GM23338 (cell line): ENCODE results near the gene RNU7-1. TPM values are rescaled to one million over a fixed set of nuclear protein-coding genes. Genes with fewer than 3 reads are reported as not detected.

Source experiments
- ATAC-seq: fragments of 200-7000 bp; cut with Tn5 transposase; 3 replicates; pipeline ENCODE4 v1.9.1; 2020
- DNase-seq: peaks from one replicate; pipeline ENCODE4 v3.0.0-alpha.2; 2015; ENCODE audit warnings: low spot score
- H2AFZ ChIP-seq: fragments of 200-600 bp; sonication (generic); 2 replicates; pipeline ENCODE4 v1.8.0; 2016; ENCODE audit warnings: antibody characterized with exemption, mild to moderate bottlenecking, moderate library complexity
- H3F3A ChIP-seq: fragments of 200-600 bp; sonication (generic); replicated peaks from 2 replicates; pipeline ENCODE4 v1.8.0; 2017; ENCODE audit warnings: antibody characterized with exemption, mixed run types, low read depth
- H3K27ac ChIP-seq: fragments of 200-600 bp; sonication (generic); 2 replicates; pipeline ENCODE4 v1.6.1; 2016; ENCODE audit warnings: low read depth
- H3K27me3 ChIP-seq: fragments of 200-600 bp; sonication (generic); 2 replicates; pipeline ENCODE4 v1.8.0; 2016; ENCODE audit warnings: mild to moderate bottlenecking, mixed run types, moderate library complexity; ENCODE audit not compliant: insufficient read depth
- H3K36me3 ChIP-seq: fragments of 200-600 bp; sonication (generic); 2 replicates; pipeline ENCODE4 v1.8.0; 2016; ENCODE audit warnings: mild to moderate bottlenecking; ENCODE audit not compliant: insufficient read depth
- H3K4me1 ChIP-seq: fragments of 200-600 bp; sonication (generic); 2 replicates; pipeline ENCODE4 v1.8.0; 2016; ENCODE audit warnings: mild to moderate bottlenecking, moderate library complexity; ENCODE audit not compliant: insufficient read depth
- H3K4me2 ChIP-seq: fragments of 200-600 bp; sonication (generic); 2 replicates; pipeline ENCODE4 v1.7.1; 2017; ENCODE audit warnings: mixed run types
- H3K4me3 ChIP-seq: fragments of 200-600 bp; sonication (generic); 2 replicates; pipeline ENCODE4 v1.6.1; 2016; ENCODE audit warnings: mixed run types
- H3K79me2 ChIP-seq: fragments of 200-600 bp; sonication (generic); replicated peaks from 2 replicates; pipeline ENCODE4 v1.8.0; 2017; ENCODE audit warnings: mild to moderate bottlenecking; ENCODE audit not compliant: insufficient read depth
- H3K9me2 ChIP-seq: fragments of 200-600 bp; sonication (generic); 2 replicates; pipeline ENCODE4 v1.8.0; 2017; ENCODE audit not compliant: insufficient read depth
- H4K20me1 ChIP-seq: fragments of 200-600 bp; sonication (generic); replicated peaks from 2 replicates; pipeline ENCODE4 v1.8.0; 2017; ENCODE audit warnings: mild to moderate bottlenecking; ENCODE audit not compliant: insufficient read depth
- H3K27ac Mint-ChIP-seq: 2 replicates; pipeline ENCODE4 v1.8.0; 2020; ENCODE audit warnings: inconsistent platforms, mild to moderate bottlenecking, moderate library complexity, mixed read lengths
- H3K27me3 Mint-ChIP-seq: 3 replicates; pipeline ENCODE4 v1.8.0; 2022; ENCODE audit warnings: low read depth, mild to moderate bottlenecking, moderate library complexity, mixed read lengths, inconsistent platforms; ENCODE audit not compliant: insufficient read depth, poor library complexity
- H3K36me3 Mint-ChIP-seq: 3 replicates; pipeline ENCODE4 v1.8.0; 2021; ENCODE audit warnings: low read depth, mild to moderate bottlenecking, inconsistent platforms, moderate library complexity, mixed read lengths
- H3K4me1 Mint-ChIP-seq: 3 replicates; pipeline ENCODE4 v1.8.0; 2020; ENCODE audit warnings: mild to moderate bottlenecking, inconsistent platforms, mixed read lengths
- H3K4me3 Mint-ChIP-seq: 3 replicates; pipeline ENCODE4 v1.8.0; 2021; ENCODE audit warnings: moderate library complexity, mild to moderate bottlenecking, inconsistent platforms, mixed read lengths
- H3K9me3 Mint-ChIP-seq: 3 replicates; pipeline ENCODE4 v1.8.0; 2020; ENCODE audit warnings: moderate library complexity, mild to moderate bottlenecking, inconsistent platforms, mixed read lengths
- CREB1 ChIP-seq: fragments of 250-450 bp; sonication (Bioruptor Pico); IDR thresholded peaks from 2 replicates; pipeline ENCODE4 v1.5.0; 2020; ENCODE audit warnings: low read depth, mild to moderate bottlenecking, moderate library complexity
- ETS1 ChIP-seq: IDR thresholded peaks from 2 replicates; pipeline ENCODE4 v1.6.1; 2016; ENCODE audit warnings: antibody characterized with exemption
- EZH2 ChIP-seq: fragments of 200-600 bp; sonication (generic); IDR thresholded peaks from one replicate; pipeline ENCODE4 v1.8.0; 2017; ENCODE audit warnings: antibody characterized with exemption, mild to moderate bottlenecking, low read depth; ENCODE audit not compliant: unreplicated experiment
- EZH2phosphoT487 ChIP-seq: fragments of 200-600 bp; sonication (generic); IDR thresholded peaks from one replicate; pipeline ENCODE4 v1.8.1; 2018; ENCODE audit warnings: antibody characterized with exemption; ENCODE audit not compliant: unreplicated experiment
- JUNB ChIP-seq: IDR thresholded peaks from one replicate; pipeline ENCODE4 v1.6.1; 2016; ENCODE audit warnings: antibody characterized with exemption; ENCODE audit not compliant: unreplicated experiment
- POLR2AphosphoS5 ChIP-seq: IDR thresholded peaks from 2 replicates; pipeline ENCODE4 v1.6.1; 2016; ENCODE audit warnings: antibody characterized with exemption, low read depth
- STAT1 ChIP-seq: IDR thresholded peaks from one replicate; pipeline ENCODE4 v1.6.1; 2016; ENCODE audit warnings: antibody characterized with exemption; ENCODE audit not compliant: unreplicated experiment
- ZNF114 ChIP-seq: fragments of 250-450 bp; sonication (Bioruptor Pico); IDR thresholded peaks from 2 replicates; pipeline ENCODE4 v1.5.0; 2020; ENCODE audit warnings: mild to moderate bottlenecking, moderate library complexity
- ZNF331 ChIP-seq: fragments of 250-450 bp; sonication (Bioruptor Pico); IDR thresholded peaks from 2 replicates; pipeline ENCODE4 v1.5.0; 2020; ENCODE audit warnings: low read depth, mild to moderate bottlenecking, moderate library complexity
- ZNF462 ChIP-seq: fragments of 250-450 bp; sonication (Bioruptor Pico); IDR thresholded peaks from 2 replicates; pipeline ENCODE4 v1.5.0; 2020; ENCODE audit warnings: mild to moderate bottlenecking, moderate library complexity
- polyA plus RNA-seq: library from polyadenylated mRNA; unstranded; fragments of >200 nt; fragmentation: Nextera tagmentation; extraction: Ambion mirVana; gene quantifications from 2 replicates; pipeline ENCODE4 v1.2.1, GENCODE V29; 2016
- total RNA-seq: library from RNA; depleted of rRNA; stranded (reverse); fragments of >200 nt; shearing (Covaris generic); gene quantifications from 2 replicates; pipeline ENCODE4 v1.2.3, GENCODE V29; 2014
- TF ChIP-seq, protein P1 (sequence below): IDR thresholded peaks from one replicate; pipeline ENCODE4 v1.6.1; 2018; ENCODE audit warnings: antibody characterized with exemption; ENCODE audit not compliant: unreplicated experiment

Gene RNU7-1
- total and polyA plus RNA-seq, 2 experiments from 2014 or later = not detected

GRCh38 chr12:6899837-6900519 is 43.6 kb upstream of the RNU7-1 start (continued):
- TF ChIP-seq ZNF462 (CRISPR knock-in tag) (no peak), CREB1 (CRISPR knock-in tag) (no peak), JUNB (no peak), STAT1 (no peak), EZH2phosphoT487 (no peak)

DNA sequence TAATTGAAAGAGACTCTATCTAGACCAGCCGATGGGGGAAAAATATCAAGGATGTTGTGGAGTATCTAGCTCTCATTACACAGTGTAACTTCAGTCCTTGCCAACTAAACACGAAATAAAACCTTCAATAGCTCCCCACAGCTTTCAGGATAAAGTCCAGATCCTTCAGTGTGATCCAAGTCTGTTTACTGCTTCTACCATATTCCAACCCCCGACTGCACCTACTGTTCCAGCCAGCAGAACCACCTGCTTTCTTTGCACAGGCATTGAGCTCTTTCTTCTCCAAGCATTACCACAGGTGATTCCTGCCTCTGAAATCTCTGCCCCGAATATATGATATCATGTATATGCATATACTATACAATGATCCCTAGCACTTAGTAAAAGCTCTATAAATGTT is 41.2 kb upstream of the RNU7-1 start:
- Histone ChIP-seq H3K36me3 (no peaks in the 10 kb centered on the region), H3K27me3 (no peaks in the 10 kb centered on the region), H3K4me2 (no peak overlapping the region), H3F3A (peaks cover 6% of the 10 kb centered on the region; the same call in 1 of the 2 replicates), H3K4me3 (no peak overlapping the region), H3K9me2 (no peaks in the 10 kb centered on the region), H3K79me2 (no peaks in the 10 kb centered on the region), H3K27ac (no peak overlapping the region), H4K20me1 (no peaks in the 10 kb centered on the region), H3K4me1 (peaks cover 17% of the 10 kb centered on the region), H2AFZ (no peak overlapping the region)
- DNase-seq (no peak), ATAC-seq (no peak)
- no peaks in the 10 kb centered on the region for H3K9me3 Mint-ChIP-seq
- no peaks in the 10 kb centered on the region for H3K36me3 Mint-ChIP-seq
- no peak for TF ChIP-seq POLR2AphosphoS5
- TF ChIP-seq EZH2 = no peak
- TF ChIP-seq ETS1 = no peak
- TF ChIP-seq ZNF114 (CRISPR knock-in tag) = no peak
- TF ChIP-seq ZNF331 (CRISPR knock-in tag) = no peak
- TF ChIP-seq JUNB = no peak
- TF ChIP-seq, protein P1, sequence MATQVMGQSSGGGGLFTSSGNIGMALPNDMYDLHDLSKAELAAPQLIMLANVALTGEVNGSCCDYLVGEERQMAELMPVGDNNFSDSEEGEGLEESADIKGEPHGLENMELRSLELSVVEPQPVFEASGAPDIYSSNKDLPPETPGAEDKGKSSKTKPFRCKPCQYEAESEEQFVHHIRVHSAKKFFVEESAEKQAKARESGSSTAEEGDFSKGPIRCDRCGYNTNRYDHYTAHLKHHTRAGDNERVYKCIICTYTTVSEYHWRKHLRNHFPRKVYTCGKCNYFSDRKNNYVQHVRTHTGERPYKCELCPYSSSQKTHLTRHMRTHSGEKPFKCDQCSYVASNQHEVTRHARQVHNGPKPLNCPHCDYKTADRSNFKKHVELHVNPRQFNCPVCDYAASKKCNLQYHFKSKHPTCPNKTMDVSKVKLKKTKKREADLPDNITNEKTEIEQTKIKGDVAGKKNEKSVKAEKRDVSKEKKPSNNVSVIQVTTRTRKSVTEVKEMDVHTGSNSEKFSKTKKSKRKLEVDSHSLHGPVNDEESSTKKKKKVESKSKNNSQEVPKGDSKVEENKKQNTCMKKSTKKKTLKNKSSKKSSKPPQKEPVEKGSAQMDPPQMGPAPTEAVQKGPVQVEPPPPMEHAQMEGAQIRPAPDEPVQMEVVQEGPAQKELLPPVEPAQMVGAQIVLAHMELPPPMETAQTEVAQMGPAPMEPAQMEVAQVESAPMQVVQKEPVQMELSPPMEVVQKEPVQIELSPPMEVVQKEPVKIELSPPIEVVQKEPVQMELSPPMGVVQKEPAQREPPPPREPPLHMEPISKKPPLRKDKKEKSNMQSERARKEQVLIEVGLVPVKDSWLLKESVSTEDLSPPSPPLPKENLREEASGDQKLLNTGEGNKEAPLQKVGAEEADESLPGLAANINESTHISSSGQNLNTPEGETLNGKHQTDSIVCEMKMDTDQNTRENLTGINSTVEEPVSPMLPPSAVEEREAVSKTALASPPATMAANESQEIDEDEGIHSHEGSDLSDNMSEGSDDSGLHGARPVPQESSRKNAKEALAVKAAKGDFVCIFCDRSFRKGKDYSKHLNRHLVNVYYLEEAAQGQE = no peak
- TF ChIP-seq CREB1 (CRISPR knock-in tag) = no peak
- H3K27ac Mint-ChIP-seq = no peak overlapping the region
- no peak overlapping the region for H3K4me3 Mint-ChIP-seq
- no peaks in the 10 kb centered on the region; the same call in 1 of the 3 replicates for H3K4me1 Mint-ChIP-seq
- H3K27me3 Mint-ChIP-seq = peaks cover 1% of the 10 kb centered on the region
